Hematopoietic multipotent progenitor cell treated with erythropoietin and hydrocortisone succinate and interleukin-3 and kit ligand, for 4 days (in vitro differentiated cells): ENCODE data around the gene LIN54.
"Not testable (repeated sequence)": the region's sequence is repeated elsewhere in the genome, so short reads cannot be mapped to it uniquely, and the experiment has no call there.

ENCODE experiments used
- DNase-seq: peaks from one replicate; pipeline ENCODE4 v3.0.0-alpha.2; 2015

The LIN54 gene

GRCh38 chr4:83012200-83012686, 1.6 kb upstream of the LIN54 start:
- peak; percentile 66 for DNase-seq

- no peak for DNase-seq
Observed at GRCh38 chr4:83011689-83012199, 1.1 kb upstream of the LIN54 start.

DNA sequence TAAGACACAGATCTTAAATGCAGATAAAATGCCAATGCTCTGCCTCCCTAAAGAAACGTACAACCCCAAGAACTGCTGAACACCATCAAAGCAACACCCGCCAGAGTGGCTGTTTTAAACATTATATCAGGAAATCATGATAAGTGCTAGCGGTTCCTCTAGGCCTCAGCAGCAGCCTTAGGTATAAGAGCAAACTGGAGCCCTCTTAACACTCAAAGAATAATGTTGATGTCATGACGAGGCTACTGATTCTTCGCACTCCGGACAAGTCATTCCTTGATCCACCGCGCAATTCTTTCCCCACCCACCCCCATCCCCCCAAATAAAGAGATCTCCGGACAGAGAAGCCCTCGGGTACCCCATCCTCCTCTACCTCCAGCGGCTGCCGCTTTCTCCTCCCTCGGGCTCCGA, 507 bp downstream of the LIN54 start:
- peak; percentile 65 for DNase-seq

DNA sequence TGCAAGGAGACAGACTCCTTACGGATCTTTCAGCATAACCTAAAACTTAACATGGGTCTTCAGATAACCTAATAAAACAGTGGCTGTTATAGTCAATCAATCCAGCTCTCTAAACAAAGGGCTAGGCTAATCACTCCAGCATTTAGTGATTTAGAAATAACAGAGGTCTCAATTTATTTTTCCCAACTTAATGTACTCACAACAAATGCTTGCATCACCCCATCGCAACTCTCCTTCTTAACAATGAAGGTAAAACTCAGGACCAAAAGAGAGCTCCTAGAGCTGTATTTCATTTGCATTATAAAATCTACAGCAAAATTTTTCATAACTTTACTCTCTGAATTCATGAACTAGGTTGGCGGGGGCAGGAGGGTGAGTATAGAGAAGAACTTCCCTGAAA, 1.1 kb downstream of the LIN54 start:
- no peak for DNase-seq

- not testable (repeated sequence) for DNase-seq
Observed at GRCh38 chr4:83003044-83003791, 7.4 kb downstream of the LIN54 start.

DNA sequence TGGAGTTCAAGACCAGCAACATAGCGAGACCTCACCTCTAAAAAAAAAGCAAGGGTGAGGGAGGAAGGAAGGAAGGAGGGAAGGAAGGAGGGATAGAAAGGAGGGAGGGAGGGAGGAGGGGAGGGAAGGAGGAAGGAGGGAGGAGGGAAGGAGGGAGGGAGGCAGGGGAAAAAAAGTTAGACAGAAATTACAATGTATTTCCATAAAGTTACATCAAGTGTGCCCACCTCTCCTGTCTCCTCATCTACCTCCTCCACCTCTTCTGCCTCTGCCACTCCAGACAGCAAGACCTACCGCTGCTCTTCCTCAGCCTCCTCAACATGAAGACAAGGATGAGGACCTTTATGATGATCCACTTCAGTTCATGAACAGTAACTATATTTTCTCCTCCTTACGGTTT, 8.3 kb downstream of the LIN54 start:
- DNase-seq = no peak

GRCh38 chr4:82998898-82999297, 11.7 kb downstream of the LIN54 start:
- DNase-seq = peak; percentile 18

GRCh38 chr4:82994834-82995233, 15.8 kb downstream of the LIN54 start:
- no peak for DNase-seq

- peak; percentile 49 for DNase-seq
Observed at GRCh38 chr4:82989575-82990429, 20.8 kb downstream of the LIN54 start.

- DNase-seq = no peak
Observed at GRCh38 chr4:82988323-82988832, 22.2 kb downstream of the LIN54 start.

DNA sequence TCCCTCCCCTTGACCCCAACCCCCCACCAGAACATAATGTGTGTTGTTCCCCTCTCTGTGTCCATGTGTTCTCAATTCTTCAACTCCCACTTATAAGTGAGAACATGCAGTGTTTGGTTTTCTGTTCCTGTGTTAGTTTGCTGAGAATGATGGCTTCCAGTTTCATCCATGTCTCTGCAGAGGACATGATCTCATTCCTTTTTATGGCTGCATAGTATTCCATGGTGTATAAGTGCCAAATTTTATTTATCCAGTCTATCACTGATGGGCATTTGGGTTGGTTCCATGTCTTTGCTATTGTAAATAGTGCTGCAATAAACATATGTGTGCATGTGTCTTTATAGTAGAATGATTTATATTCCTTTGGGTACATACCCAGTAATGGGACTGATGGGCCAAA, 23.1 kb downstream of the LIN54 start:
- not testable (repeated sequence) for DNase-seq

DNA sequence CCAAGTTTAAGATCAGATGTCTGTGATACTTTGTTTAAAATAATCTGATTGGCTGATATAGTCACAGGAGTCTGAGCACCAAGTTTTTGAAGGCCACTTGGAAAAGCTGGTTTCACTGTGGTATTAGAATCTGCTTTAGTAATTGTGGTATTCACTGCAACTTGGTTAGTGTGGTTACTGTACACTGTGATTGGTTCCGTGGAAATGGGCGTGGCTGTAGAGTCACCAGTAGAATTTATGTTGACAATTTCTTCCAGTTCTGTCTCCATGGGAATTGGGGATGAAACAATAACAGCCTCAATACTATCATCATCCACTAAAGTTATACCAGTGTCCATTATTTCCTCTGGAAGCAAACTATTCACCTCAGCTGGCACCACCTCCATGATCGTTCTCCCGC, 26.2 kb downstream of the LIN54 start:
- peak; percentile 73 for DNase-seq

- peak; percentile 38 for DNase-seq
Observed at GRCh38 chr4:82983444-82983843, 27.2 kb downstream of the LIN54 start.

DNA sequence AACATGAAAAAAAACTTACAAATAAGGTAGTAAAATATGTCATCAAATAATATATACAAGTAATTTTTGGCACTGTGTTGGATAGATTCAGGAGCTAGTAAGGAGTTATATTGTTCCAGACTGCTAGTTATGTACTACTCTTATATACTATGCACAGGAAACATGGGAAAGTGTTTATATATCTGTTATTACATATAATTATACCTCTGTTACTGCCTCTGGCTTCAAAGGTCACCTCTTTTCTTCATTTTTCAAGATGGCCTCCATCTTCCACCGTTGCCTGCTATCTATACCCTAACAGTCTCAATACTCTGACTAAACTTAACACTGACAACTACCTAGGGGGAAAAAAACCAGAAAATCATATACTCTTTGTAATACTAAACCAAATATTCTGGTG, 29.5 kb downstream of the LIN54 start:
- DNase-seq = no peak

- DNase-seq = no peak
Observed at GRCh38 chr4:82975792-82976191, 34.8 kb downstream of the LIN54 start.

- DNase-seq = no peak
Observed at GRCh38 chr4:82969414-82969813, 41.2 kb downstream of the LIN54 start.

DNA sequence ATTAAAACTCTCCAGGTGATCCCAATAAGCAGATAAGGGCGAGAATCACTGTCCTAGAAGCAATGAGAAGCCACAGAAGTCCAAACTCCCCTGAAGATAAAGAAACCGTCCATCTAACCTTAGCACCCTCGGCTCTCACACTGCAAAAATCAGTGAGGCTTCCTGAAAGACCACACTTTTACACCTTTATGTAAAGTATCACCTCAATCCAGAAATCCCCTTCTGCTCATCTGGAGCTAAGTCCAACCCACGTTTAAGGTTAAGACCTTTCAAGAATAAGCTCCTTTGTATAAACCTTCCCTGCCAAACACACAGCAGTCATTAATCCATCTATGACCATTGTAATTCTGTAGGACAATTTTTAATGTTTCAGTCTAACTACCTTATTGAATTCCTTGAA, 41.7 kb downstream of the LIN54 start:
- no peak for DNase-seq

DNA sequence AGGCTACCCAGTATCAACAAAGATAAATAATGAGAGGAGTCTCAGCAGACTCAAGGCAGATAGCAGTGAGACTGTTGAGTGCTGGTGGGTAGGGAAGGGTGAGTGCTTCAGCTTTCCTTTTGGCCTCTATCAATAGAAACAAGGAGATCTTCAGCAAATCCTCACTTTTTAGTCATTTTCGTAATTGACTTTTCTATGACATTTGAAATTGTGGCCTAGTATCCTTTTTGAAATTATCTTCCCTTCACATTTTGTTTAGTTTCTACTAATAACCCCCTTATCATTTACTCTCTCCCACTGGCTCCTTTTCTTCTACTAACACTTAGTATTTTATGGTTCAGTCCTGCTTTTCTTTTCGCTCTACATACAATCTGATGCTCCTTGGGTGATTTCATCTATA, 44.9 kb downstream of the LIN54 start:
- DNase-seq = no peak

DNA sequence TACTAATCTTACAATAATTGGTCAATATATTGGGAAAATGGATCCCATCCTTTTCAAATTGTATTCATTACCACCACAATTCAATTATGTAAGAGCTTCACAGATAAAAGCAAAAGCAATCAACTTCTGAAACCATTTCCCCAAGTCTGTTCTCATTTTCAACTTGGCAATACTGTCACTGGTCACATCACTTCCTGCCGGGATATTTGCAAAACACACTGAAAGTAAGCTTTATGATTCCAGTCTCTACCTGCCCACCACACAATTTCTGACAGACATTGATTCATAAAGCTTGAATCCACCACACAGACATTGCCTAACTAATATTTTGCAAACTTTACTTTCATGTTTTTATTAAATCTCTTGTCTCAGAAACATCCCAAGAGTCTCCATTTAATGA, 53.6 kb downstream of the LIN54 start:
- DNase-seq = peak; percentile 17

DNA sequence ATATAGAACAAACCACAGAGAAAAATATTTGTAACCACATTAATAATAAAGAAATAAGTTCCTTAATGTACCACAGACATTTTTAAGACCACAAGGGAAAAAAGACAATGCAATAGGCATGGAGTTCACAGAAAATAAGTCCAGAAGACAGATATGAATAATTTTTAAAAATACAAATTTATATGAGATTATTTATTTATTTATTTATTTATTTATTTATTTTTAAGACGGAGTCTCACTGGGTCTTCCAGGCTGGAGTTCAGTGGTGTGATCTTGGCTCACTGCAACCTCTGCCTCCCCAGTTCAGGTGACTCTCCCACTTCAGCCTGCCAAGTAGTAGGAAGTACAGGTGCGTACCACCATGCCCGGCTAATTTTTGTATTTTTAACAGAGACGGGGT, 56.4 kb downstream of the LIN54 start:
- no peak for DNase-seq

DNA sequence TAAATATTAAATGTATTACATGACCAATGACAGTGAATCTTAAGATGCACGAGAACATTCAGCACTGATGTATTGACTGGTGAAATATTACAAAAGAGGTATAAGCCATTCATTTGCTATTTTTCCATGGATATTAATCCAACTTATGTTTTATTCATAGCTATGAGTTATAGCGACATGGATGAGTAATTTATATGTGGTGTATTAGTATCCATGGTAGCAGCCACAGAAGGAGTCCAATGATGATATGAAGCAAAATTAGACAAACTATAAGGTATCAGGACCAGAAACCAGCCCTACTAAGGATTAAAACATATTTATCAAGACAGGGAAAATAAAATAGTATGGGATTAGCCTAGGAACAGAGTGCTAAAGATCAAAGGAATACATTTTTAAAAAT, 59.4 kb downstream of the LIN54 start:
- DNase-seq = no peak

DNA sequence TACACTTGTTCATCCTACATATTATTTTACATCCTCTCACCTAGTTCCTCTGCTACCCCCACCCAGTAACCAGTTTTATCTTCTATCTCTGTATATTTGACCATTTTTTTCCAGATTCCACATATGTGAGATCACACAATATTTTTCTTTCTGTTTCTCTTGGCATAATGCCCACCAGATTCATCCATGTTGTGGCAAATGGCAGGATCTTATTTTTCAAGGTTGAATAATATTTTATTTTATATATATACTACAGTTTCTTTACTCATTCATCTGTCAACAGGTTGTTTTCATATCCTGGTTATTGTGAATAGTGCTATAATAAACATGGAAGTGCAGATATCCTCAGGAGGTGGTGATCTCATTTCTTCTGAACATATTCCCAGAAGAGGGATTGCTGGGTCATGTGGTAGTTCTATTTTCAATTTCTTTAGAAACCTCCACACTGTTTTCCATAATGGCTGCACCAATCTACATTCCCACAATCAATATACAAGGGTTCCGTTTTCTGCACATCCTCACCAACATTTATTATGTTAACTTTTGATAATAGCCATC, 61.9 kb downstream of the LIN54 start:
- no peak for DNase-seq

DNA sequence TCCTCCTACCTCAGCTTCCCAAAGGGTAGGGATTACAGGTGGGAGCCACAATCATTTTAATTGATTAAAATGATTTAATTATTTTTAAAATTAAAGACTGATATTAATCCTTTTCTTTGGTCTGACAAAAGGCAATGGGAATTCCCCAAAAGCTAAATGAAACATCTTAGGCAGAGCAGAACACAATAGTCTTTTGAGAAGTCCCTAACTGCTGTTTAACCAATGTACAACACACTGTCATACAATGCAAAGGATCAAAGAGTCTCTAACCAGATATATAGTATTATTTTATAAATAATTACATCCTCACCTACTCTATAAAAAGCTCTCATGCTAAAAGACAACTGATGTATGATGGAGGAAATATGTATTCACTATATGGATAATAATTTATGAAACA, 63.1 kb downstream of the LIN54 start:
- no peak for DNase-seq
